Endothelial cell of umbilical vein (primary cell): ENCODE measurements around the gene VSX1. TPM values are rescaled to one million over a fixed set of nuclear protein-coding genes. Genes with fewer than 3 reads are reported as not detected.

Experiments used
- BruUV-seq: library from RNA; stranded (reverse); fragments of 400-500 nt; replicated peaks from 2 replicates; lab custom pipeline; 2021; lab: Mats Ljungman, UMichigan
- CTCF ChIA-PET: fragments of 300-600, 350-600 bp; sonication (Branson Sonifier 250); formaldehyde crosslinking; loops from one replicate; lab custom pipeline; 2021; ENCODE audit warnings: antibody characterized with exemption, inconsistent platforms; lab: Charles Lee
- POLR2A ChIA-PET: fragments of 300-600, 350-600 bp; sonication (Branson Sonifier 250); formaldehyde crosslinking; loops from one replicate; lab custom pipeline; 2021; ENCODE audit warnings: antibody characterized with exemption, inconsistent platforms; lab: Charles Lee
- DNase-seq: peaks from one replicate; pipeline ENCODE4 v3.0.0-alpha.2; 2011; ENCODE audit warnings: low read depth, low spot score
- FAIRE-seq: peaks from 2 replicates; lab custom pipeline; 2011; peaks lifted over from hg19 to GRCh38; lab: Jason Lieb, UNC
- H2AFZ ChIP-seq: 2 replicates; pipeline ENCODE4 v1.6.0; 2012; ENCODE audit warnings: low read depth, low read length, control low read depth, inconsistent platforms
- H3K27ac ChIP-seq: 2 replicates; pipeline ENCODE4 v1.5.1; 2011; ENCODE audit warnings: low read depth, mild to moderate bottlenecking, control low read depth, low read length, moderate library complexity; ENCODE audit not compliant: insufficient read depth
- H3K27me3 ChIP-seq, 2 experiments: 2 replicates each; pipeline versions ENCODE4 v1.6.0 to v1.6.1; 2011; ENCODE audit warnings: low read length in 2 of 2, mixed read lengths in 1 of 2; ENCODE audit not compliant: control insufficient read depth in 2 of 2, insufficient read depth in 2 of 2
- H3K36me3 ChIP-seq, 2 experiments: 2 replicates in 1 of 2; 3 replicates in 1 of 2; pipeline ENCODE4 v1.5.1; 2011; ENCODE audit warnings: low read length in 2 of 2, mild to moderate bottlenecking in 1 of 2, moderate library complexity in 1 of 2; ENCODE audit not compliant: control insufficient read depth in 2 of 2, insufficient read depth in 2 of 2; ENCODE audit errors: extremely low read depth in 1 of 2
- H3K4me1 ChIP-seq: 3 replicates; pipeline ENCODE4 v1.5.1; 2011; ENCODE audit warnings: mild to moderate bottlenecking, low read length; ENCODE audit not compliant: control insufficient read depth, insufficient read depth; ENCODE audit errors: extremely low read depth
- H3K4me2 ChIP-seq: 2 replicates; pipeline ENCODE4 v1.6.1; 2011; ENCODE audit warnings: low read length, control low read depth, mixed read lengths; ENCODE audit not compliant: insufficient read depth
- H3K4me3 ChIP-seq, 3 experiments: fragments of 200-600 bp in 1 of 3; sonication (generic), shearing (Covaris generic) in 1 of 3; replicated peaks in 1 of 3; 2 replicates each; pipeline ENCODE4 v1.5.1; 2011 to 2016; ENCODE audit warnings: control low read depth in 3 of 3, low read length in 3 of 3, mild to moderate bottlenecking in 2 of 3, inconsistent platforms in 1 of 3, low read depth in 1 of 3, moderate library complexity in 1 of 3; ENCODE audit not compliant: insufficient read depth in 1 of 3
- H3K79me2 ChIP-seq: 2 replicates; pipeline ENCODE4 v1.6.0; 2012; ENCODE audit warnings: low read length, inconsistent platforms; ENCODE audit not compliant: control insufficient read depth, insufficient read depth
- H3K9ac ChIP-seq: replicated peaks from 2 replicates; pipeline ENCODE3; 2011; ENCODE audit warnings: low read length, control low read depth; ENCODE audit not compliant: insufficient read depth; ENCODE audit errors: extremely low read depth
- H3K9me1 ChIP-seq: replicated peaks from 3 replicates; pipeline ENCODE4 v1.6.0; 2011; ENCODE audit warnings: mild to moderate bottlenecking, low read length; ENCODE audit not compliant: control insufficient read depth, insufficient read depth; ENCODE audit errors: extremely low read depth
- H3K9me3 ChIP-seq: replicated peaks from 2 replicates; pipeline ENCODE4 v1.5.1; 2012; ENCODE audit warnings: low read length, inconsistent platforms; ENCODE audit not compliant: control insufficient read depth, insufficient read depth
- H4K20me1 ChIP-seq: replicated peaks from 2 replicates; pipeline ENCODE3; 2011; ENCODE audit warnings: mild to moderate bottlenecking, low read length; ENCODE audit not compliant: control insufficient read depth, insufficient read depth; ENCODE audit errors: extremely low read depth
- EZH2 ChIP-seq: IDR thresholded peaks from 2 replicates; pipeline ENCODE4 v1.6.1; 2012; ENCODE audit warnings: borderline replicate concordance, low read depth, mild to moderate bottlenecking, moderate library complexity, low read length, inconsistent platforms; ENCODE audit not compliant: severe bottlenecking
- FOS ChIP-seq: IDR thresholded peaks from 2 replicates; pipeline ENCODE4 v1.6.1; 2011; ENCODE audit warnings: mild to moderate bottlenecking, low read length, moderate library complexity, borderline replicate concordance; ENCODE audit not compliant: insufficient read depth
- GATA2 ChIP-seq: IDR thresholded peaks from 2 replicates; pipeline ENCODE4 v1.7.0; 2011; ENCODE audit warnings: low read depth, mild to moderate bottlenecking, moderate library complexity, mixed read lengths, low read length; ENCODE audit not compliant: insufficient read length, insufficient read depth
- JUN ChIP-seq: IDR thresholded peaks from 2 replicates; pipeline ENCODE4 v1.6.1; 2011; ENCODE audit warnings: borderline replicate concordance, low read depth; ENCODE audit not compliant: insufficient read length, insufficient read depth
- MYC ChIP-seq: IDR thresholded peaks from one replicate; pipeline ENCODE4 v1.6.1; 2011; ENCODE audit warnings: mild to moderate bottlenecking, low read depth, low read length
- POLR2A ChIP-seq: IDR thresholded peaks from 2 replicates; pipeline ENCODE4 v1.6.1; 2012; ENCODE audit warnings: low read depth, mild to moderate bottlenecking, control low read depth, low read length
- POLR2AphosphoS5 ChIP-seq: IDR thresholded peaks from 2 replicates; pipeline ENCODE4 v1.6.1; 2012; ENCODE audit warnings: low read depth, mild to moderate bottlenecking, control low read depth, low read length, moderate library complexity; ENCODE audit not compliant: insufficient read depth
- dilution Hi-C: fragments of 300-500 bp; cut with MboI; formaldehyde crosslinking; loops from one replicate; pipeline ENCODE4 v1.15.0; 2019; ENCODE audit warnings: low sequenced_read_pairs; ENCODE audit not compliant: extremely low pct_ligation_motif_present
- intact Hi-C: fragments of 100-400 bp; cut with micrococcal nuclease; formaldehyde crosslinking; loops from one replicate; pipeline ENCODE4 v1.10.0; 2022
- polyA plus RNA-seq, 4 experiments: library from polyadenylated mRNA; depleted of rRNA in 3 of 4; stranded (reverse) in 3 of 4; unstranded in 1 of 4; fragments of >200 nt; gene quantifications; 2 replicates each; pipeline versions ENCODE4 v1.2.1 to v1.2.3, GENCODE V29; 2011 to 2012; ENCODE audit warnings: missing spikeins in 1 of 4
- total RNA-seq: library from RNA; stranded (reverse); gene quantifications from 2 replicates; pipeline ENCODE4 v1.2.3, GENCODE V29; 2021
- TF ChIP-seq, protein P1 (sequence below), 2 donors: IDR thresholded peaks; 1 replicate in 1 of 2; 2 replicates in 1 of 2; pipeline ENCODE4 v1.5.1; 2011; ENCODE audit warnings: low read length in 2 of 2, mild to moderate bottlenecking in 2 of 2, moderate library complexity in 2 of 2, control low read depth in 1 of 2, inconsistent platforms in 1 of 2, low read depth in 1 of 2; ENCODE audit not compliant: insufficient read depth in 1 of 2; ENCODE audit errors: extremely low read depth in 1 of 2
- TF ChIP-seq, protein P2 (sequence below): IDR thresholded peaks from 2 replicates; pipeline ENCODE4 v1.6.1; 2011; ENCODE audit not compliant: insufficient read depth, insufficient read length

Gene VSX1
- total and polyA plus RNA-seq, 2 donors (not counting 3 experiments of a cell fraction or from before 2014, with no cell fraction given), result not detected

DNA sequence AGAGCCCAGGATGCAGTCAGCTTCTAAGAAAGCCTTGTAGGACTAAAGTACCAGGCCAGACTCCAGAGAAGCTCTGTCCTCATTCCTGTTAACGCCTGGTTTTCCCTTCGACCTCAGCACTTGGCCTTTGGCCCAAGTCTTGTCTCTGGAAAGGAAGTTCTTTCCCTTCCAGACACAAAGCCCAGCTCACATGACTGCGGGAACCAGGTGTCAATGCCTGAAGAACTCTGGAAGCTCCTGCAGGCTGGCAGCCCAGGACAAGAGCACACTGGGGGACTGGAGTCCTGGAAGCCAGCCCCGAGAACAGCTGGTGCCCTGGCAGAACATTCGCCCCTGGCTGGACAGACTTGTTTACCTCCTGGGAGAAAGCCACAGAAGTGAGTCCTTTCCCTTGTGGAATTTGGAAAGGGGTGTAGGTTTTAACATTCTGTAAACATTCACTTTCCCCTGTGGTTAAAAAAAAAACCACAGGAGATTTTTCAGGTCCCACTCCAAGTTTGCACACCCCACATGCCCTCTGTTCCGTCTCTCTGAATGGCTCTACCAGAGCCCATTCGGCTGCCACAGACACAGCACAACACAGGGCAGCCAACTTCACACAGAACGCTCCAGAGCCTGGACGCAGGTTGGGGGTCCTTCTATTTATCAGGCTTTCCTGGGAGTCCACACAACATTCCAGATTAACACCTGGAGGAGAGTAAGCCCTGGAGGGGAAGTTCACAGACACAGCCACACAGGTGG, 42.1 kb downstream of the VSX1 start:
- H3K27me3 ChIP-seq, result no peaks in the 10 kb centered on the region
- no peaks in the 10 kb centered on the region for H3K36me3 ChIP-seq
- H3K9me1 ChIP-seq, result no peaks in the 10 kb centered on the region
- peak; percentile 67 for DNase-seq
- H3K4me1 ChIP-seq, result peaks cover 12% of the 10 kb centered on the region
- no peaks in the 10 kb centered on the region for H3K9me3 ChIP-seq
- dilution Hi-C loops, result no loop called here
- H2AFZ ChIP-seq, result no peak overlapping the region
- TF ChIP-seq FOS, result no peak
- TF ChIP-seq, protein P1, sequence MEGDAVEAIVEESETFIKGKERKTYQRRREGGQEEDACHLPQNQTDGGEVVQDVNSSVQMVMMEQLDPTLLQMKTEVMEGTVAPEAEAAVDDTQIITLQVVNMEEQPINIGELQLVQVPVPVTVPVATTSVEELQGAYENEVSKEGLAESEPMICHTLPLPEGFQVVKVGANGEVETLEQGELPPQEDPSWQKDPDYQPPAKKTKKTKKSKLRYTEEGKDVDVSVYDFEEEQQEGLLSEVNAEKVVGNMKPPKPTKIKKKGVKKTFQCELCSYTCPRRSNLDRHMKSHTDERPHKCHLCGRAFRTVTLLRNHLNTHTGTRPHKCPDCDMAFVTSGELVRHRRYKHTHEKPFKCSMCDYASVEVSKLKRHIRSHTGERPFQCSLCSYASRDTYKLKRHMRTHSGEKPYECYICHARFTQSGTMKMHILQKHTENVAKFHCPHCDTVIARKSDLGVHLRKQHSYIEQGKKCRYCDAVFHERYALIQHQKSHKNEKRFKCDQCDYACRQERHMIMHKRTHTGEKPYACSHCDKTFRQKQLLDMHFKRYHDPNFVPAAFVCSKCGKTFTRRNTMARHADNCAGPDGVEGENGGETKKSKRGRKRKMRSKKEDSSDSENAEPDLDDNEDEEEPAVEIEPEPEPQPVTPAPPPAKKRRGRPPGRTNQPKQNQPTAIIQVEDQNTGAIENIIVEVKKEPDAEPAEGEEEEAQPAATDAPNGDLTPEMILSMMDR (IDR thresholded peaks at IDR 0.05; ENCODE audit: extremely low read depth in 1 of 2, insufficient read depth in 1 of 2, low read depth in 1 of 2, low read length in 2 of 2), result no peak
- TF ChIP-seq POLR2AphosphoS5, result no peak
- TF ChIP-seq POLR2A, result no peak
- TF ChIP-seq MYC, result no peak
- TF ChIP-seq EZH2, result no peak
- no peak for TF ChIP-seq GATA2
- no peak for TF ChIP-seq JUN
- TF ChIP-seq, protein P2, sequence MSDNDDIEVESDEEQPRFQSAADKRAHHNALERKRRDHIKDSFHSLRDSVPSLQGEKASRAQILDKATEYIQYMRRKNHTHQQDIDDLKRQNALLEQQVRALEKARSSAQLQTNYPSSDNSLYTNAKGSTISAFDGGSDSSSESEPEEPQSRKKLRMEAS, result no peak
- BruUV-seq, result no TSS peak
- no peak for FAIRE-seq
- H4K20me1 ChIP-seq, result no peaks in the 10 kb centered on the region
- intact Hi-C loops, result no loop called here
- H3K4me3 ChIP-seq, result no peak overlapping the region
- ChIA-PET CTCF (interaction anchor here (1.2 kb wide), 1 partner anchor 19 kb away, joined by 4 read pairs; no protein-coding TSS in a partner anchor), POLR2A (no interaction called here)
- H3K9ac ChIP-seq, result no peak overlapping the region
- H3K4me2 ChIP-seq, result no peak overlapping the region
- no peaks in the 10 kb centered on the region for H3K79me2 ChIP-seq
- no peak overlapping the region for H3K27ac ChIP-seq
